Heart left ventricle (tissue), 16 donors: ENCODE results near the gene AFAP1. TPM values are rescaled to one million over a fixed set of nuclear protein-coding genes. Genes with fewer than 3 reads are reported as not detected.

ENCODE experiments used
- ATAC-seq, 4 donors: fragments of 200-7000 bp; cut with Tn5 transposase; one replicate each; pipeline ENCODE4 v1.9.1; 2020 to 2022; ENCODE audit warnings: moderate library complexity in 4 of 4, mild to moderate bottlenecking in 3 of 4, moderate number of reproducible peaks in 1 of 4
- DNase-seq, 5 donors: peaks; one replicate each; pipeline ENCODE4 v3.0.0-alpha.2; 2020
- H3K27ac ChIP-seq, 12 donors: fragments of 200-600 bp; sonication (generic) in 4 of 12; one replicate each; pipeline versions ENCODE4 v1.5.0 to v1.8.0; 2016 to 2022; ENCODE audit warnings: mild to moderate bottlenecking in 2 of 12
- H3K27me3 ChIP-seq, 9 donors: fragments of 200-600 bp; sonication (generic) in 2 of 9; one replicate each; pipeline versions ENCODE4 v1.5.1 to v1.8.0; 2016 to 2022; ENCODE audit warnings: mild to moderate bottlenecking in 3 of 9
- H3K36me3 ChIP-seq, 9 donors: fragments of 200-600 bp; sonication (generic) in 2 of 9; one replicate each; pipeline versions ENCODE4 v1.5.0 to v1.8.0; 2018 to 2022; ENCODE audit warnings: mild to moderate bottlenecking in 2 of 9
- H3K4me1 ChIP-seq, 12 donors: fragments of 200-600 bp; sonication (generic) in 4 of 12; one replicate each; pipeline versions ENCODE4 v1.5.0 to v1.8.0; 2016 to 2022; ENCODE audit warnings: mild to moderate bottlenecking in 3 of 12
- H3K4me3 ChIP-seq, 12 donors: fragments of 200-600 bp; sonication (generic) in 4 of 12; one replicate each; pipeline versions ENCODE4 v1.5.0 to v1.8.0; 2017 to 2022; ENCODE audit warnings: mild to moderate bottlenecking in 9 of 12, moderate library complexity in 4 of 12
- H3K9me3 ChIP-seq, 12 donors: fragments of 200-600 bp; sonication (generic) in 4 of 12; one replicate each; pipeline versions ENCODE4 v1.5.0 to v1.8.0; 2016 to 2022; ENCODE audit warnings: mild to moderate bottlenecking in 1 of 12
- POLR2A ChIP-seq, 2 donors: fragments of 450-650 bp; IDR thresholded peaks; one replicate each; pipeline ENCODE4 v1.6.1; 2017; ENCODE audit warnings: antibody characterized with exemption in 2 of 2, mild to moderate bottlenecking in 2 of 2, moderate library complexity in 2 of 2
- WGBS, 4 donors: extraction: QIAGEN DNeasy Blood & Tissue Kit in 2 of 4; methylation state at CpG; one replicate each; pipeline versions ENCODE4 v1.1.5 to v1.1.7; 2013 to 2018; 5-methylcytosine and 5-hydroxymethylcytosine counted together
- intact Hi-C, 10 donors: fragments of 100-400 bp; cut with DNase I; formaldehyde crosslinking; loops; one replicate each; pipeline versions ENCODE4 v1.11.1 to v1.14.2; 2022
- polyA plus RNA-seq, 2 donors: library from polyadenylated mRNA; stranded (reverse); fragments of 200-250 nt; gene quantifications; one replicate each; pipeline ENCODE4 v1.2.3, GENCODE V29; 2013
- total RNA-seq, 9 donors: library from RNA; depleted of rRNA in 2 of 9; stranded (reverse); fragments of >200 nt in 2 of 9; fragmentation: NEBNext Ultra II Directional in 3 of 9; extraction: Animal tissue kit (Norgen Biotek cat#: 25700) in 3 of 9; gene quantifications; one replicate each; pipeline versions ENCODE4 v1.1.0 to v1.2.4, GENCODE V29; 2016 to 2023
- TF ChIP-seq, protein P1 (sequence below), 12 donors: fragments of 200-600 bp; sonication (generic) in 4 of 12; IDR thresholded peaks; one replicate each; pipeline versions ENCODE4 v1.5.0 to v1.8.0; 2018 to 2022; ENCODE audit warnings: antibody characterized with exemption in 12 of 12, mild to moderate bottlenecking in 5 of 12
- donor health status: ischemic (EF 13 %, LVEDD 7.1; RV severe dilation, severe dysfunction).
- donor health status: healthy with polysubstance abuse.
- donor health status: DM: no; HTN: yes; CAD: no.
- donor health status: DM: no; HTN: no; CAD: no.
- donor health status: ischemic (EF 25% LVEDD 6.9; RV normal size, moderate dysfunction).
- donor health status: ischemic (EF 25% LVEDD 5.7; RV mildly dilated, moderate dysfunction).
- donor health status: healthy.
- donor health status: DM: yes; HTN: yes; CAD: no.
- donor health status: ischemic (EF 35%, LVEDD 5.7; RV mildly dilated, moderate dysfunction).
- donor health status: nonischemic (EF 11% LVEDD 7.7; RV severe dilation, severe dysfunction).
- donor health status: DM: yes; HTN: yes; CAD: no.
- donor health status: PGD.
- donor health status: ischemic (EF 29% LVEDD 5.4; RV normal size, mild dysfunction).
- donor health status: nonischemic (EF 23%, LVEDD 6.1; RV moderate dilation, normal function).

The AFAP1 gene
- total and polyA plus RNA-seq, 11 donors = 2.0 to 18.0 (median 7.0) TPM

DNA sequence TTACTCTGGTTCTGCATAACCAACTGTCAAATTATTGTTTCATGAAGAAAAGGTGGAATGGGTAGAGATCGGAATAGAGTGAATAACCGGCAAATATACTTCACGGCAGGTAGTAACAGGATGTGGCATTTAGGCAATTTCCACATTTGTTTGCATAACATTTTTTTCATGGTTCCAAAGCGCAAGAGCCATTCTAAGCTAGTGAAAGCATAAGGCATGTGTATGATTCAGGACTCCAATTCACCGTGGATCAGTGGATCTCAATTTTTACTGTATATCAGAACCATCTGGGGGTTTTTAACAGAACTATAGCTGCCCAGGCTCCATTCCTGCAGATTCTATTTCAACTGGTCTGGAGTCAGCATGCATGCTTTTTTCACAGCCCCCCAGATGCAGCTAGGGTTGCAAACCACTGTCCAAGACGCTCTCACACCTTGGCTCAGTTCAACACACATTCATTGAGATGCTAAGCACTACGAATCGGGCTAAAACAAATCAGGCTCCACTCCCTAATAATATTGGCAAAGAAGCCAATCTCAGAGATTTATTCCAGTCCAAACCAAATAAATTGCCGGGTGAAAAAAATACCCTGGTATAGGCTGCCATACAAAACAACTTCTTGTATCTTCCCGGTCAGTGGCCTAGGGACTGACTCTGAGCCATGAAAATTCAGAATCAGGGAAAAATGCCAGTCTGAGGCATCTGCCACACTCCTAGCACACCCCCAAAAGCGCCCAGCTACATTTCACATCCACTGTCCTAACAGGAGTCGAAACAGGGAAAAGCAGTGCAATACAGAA is 30.0 kb downstream of the AFAP1 start:
- ATAC-seq = no peak
- intact Hi-C loops = no loop called here
- no peak overlapping the region for H3K4me3 ChIP-seq

DNA sequence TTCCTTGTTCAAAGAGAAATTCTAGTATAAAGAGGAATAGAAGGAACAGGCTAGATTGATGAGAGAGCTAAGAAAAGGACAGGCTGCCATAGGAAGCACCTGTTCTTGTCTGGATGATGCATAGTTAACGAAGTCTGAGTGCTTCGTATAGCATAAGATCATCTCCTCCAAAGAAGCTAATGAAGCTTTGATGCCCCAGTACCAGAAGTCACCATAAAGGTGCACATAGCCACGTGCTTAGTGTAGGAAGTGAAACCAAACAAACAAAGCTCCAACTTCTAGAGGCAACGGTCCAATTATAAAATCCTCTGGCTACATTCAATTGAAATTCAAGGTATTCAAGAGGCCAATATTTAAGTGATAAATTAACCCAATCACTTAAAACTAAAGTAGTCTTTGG is 31.0 kb downstream of the AFAP1 start:
- H3K9me3 ChIP-seq = no peaks in the 10 kb centered on the region
- no peaks in the 10 kb centered on the region for H3K36me3 ChIP-seq
- TF ChIP-seq POLR2A (IDR thresholded peaks at IDR 0.05) = no peak
- TF ChIP-seq, protein P1, sequence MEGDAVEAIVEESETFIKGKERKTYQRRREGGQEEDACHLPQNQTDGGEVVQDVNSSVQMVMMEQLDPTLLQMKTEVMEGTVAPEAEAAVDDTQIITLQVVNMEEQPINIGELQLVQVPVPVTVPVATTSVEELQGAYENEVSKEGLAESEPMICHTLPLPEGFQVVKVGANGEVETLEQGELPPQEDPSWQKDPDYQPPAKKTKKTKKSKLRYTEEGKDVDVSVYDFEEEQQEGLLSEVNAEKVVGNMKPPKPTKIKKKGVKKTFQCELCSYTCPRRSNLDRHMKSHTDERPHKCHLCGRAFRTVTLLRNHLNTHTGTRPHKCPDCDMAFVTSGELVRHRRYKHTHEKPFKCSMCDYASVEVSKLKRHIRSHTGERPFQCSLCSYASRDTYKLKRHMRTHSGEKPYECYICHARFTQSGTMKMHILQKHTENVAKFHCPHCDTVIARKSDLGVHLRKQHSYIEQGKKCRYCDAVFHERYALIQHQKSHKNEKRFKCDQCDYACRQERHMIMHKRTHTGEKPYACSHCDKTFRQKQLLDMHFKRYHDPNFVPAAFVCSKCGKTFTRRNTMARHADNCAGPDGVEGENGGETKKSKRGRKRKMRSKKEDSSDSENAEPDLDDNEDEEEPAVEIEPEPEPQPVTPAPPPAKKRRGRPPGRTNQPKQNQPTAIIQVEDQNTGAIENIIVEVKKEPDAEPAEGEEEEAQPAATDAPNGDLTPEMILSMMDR (IDR thresholded peaks at IDR 0.05) = no peak
- H3K4me3 ChIP-seq = no peak overlapping the region
- intact Hi-C loops = no loop called here
- no peak for DNase-seq
- H3K27me3 ChIP-seq = no peaks in the 10 kb centered on the region
- H3K27ac ChIP-seq = peak overlapping the region in 1 of 12 donors; percentile 80
- WGBS, 4 donors = 67 to 73% (median 68%) methylated on average over 4 of the region's 4 CpGs
- ATAC-seq = no peak
- H3K4me1 ChIP-seq = peaks cover 0 to 60% (median 19%) of the 10 kb centered on the region in 12 donors

More for the DNA sequence above, 30.0 kb downstream of the AFAP1 start:
- Histone ChIP-seq H3K36me3 (no peaks in the 10 kb centered on the region), H3K27me3 (no peaks in the 10 kb centered on the region), H3K9me3 (no peaks in the 10 kb centered on the region), H3K4me1 (peaks cover 0 to 50% (median 14%) of the 10 kb centered on the region in 12 donors), H3K27ac (peak overlapping the region in 9 of 12 donors; percentile 42 to 80 (median 63))
- DNase-seq = no peak
- TF ChIP-seq, protein P1 (IDR thresholded peaks at IDR 0.05) = no peak
- no peak for TF ChIP-seq POLR2A (IDR thresholded peaks at IDR 0.05)
- WGBS, 4 donors = 84 to 86% (median 85%) methylated on average over 12 of the region's 12 CpGs

DNA sequence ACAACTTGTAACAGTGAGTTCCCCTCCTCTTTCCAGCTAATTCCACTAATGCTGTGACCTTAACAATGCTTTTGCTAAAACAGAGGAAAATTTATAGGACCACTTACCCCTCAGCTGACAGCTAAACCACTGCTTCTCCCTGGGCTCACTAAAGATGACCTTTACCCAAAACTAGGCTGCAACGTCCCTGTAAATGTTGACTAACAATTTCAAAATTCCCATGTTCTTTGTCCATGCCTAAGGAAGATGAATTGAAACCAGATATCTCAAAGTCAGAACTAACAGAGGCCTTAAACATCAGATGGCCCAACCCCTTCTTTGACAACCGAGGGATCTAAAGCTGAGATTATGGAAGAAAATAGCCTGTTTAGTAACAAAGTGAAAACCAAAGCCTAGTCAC is 32.5 kb downstream of the AFAP1 start:
- DNase-seq = no peak
- peaks cover 0 to 74% (median 22%) of the 10 kb centered on the region in 12 donors for H3K4me1 ChIP-seq
- WGBS, 4 donors = 83 to 92% (median 86%) methylated on average over 2 of the region's 2 CpGs
- no peak for ATAC-seq
- no peak overlapping the region for H3K4me3 ChIP-seq
- peak overlapping the region in 1 of 12 donors; percentile 71 for H3K27ac ChIP-seq
- no peaks in the 10 kb centered on the region for H3K36me3 ChIP-seq
- intact Hi-C loops = no loop called here
- TF ChIP-seq POLR2A (IDR thresholded peaks at IDR 0.05) = no peak
- TF ChIP-seq, protein P1 (IDR thresholded peaks at IDR 0.05) = no peak
- no peaks in the 10 kb centered on the region for H3K27me3 ChIP-seq
- H3K9me3 ChIP-seq = no peaks in the 10 kb centered on the region

DNA sequence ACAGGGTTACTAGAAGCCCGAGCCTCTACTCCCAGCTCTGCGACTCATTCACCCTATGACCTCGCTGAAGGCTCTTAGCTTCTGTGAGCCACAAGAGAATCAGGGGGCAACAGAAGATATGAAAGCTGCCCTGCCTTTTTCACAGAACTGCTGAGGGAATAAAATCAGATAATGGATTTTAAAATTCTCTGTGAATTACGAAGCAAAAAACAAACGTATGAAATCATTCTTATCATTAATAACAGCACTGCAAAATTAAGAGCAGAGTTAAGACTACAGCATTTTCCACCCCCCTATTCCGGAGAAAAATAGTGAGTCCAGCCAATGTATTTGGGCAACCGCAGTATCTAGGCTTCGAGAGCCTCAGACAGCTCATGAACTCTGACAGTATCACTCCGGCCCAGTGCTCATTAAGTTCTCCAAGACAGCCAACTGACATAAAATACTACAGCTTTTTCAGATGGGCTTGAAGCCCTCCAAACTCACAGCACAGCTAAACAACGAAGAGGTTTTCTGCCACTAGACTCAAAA is 33.4 kb downstream of the AFAP1 start:
- H3K9me3 ChIP-seq = no peaks in the 10 kb centered on the region
- intact Hi-C loops = no loop called here
- no peaks in the 10 kb centered on the region for H3K27me3 ChIP-seq
- peak in 2 of 4 donors; percentile 25 to 35 for ATAC-seq
- H3K27ac ChIP-seq = peak overlapping the region in 8 of 12 donors; percentile 24 to 71 (median 46)
- DNase-seq = no peak
- WGBS, 4 donors = 67 to 77% (median 72%) methylated on average over 10 of the region's 10 CpGs
- TF ChIP-seq, protein P1 (IDR thresholded peaks at IDR 0.05) = no peak
- no peak for TF ChIP-seq POLR2A (IDR thresholded peaks at IDR 0.05)
- peak overlapping the region in 2 of 12 donors; percentile 9 to 12 for H3K4me3 ChIP-seq
- H3K36me3 ChIP-seq = no peaks in the 10 kb centered on the region
- peaks cover 0 to 69% (median 22%) of the 10 kb centered on the region in 12 donors for H3K4me1 ChIP-seq
